Hematopoietic multipotent progenitor cell treated with erythropoietin and hydrocortisone succinate and interleukin-3 and kit ligand, for 17 days (in vitro differentiated cells): ENCODE data around the gene NKD2.
"Not testable (repeated sequence)": the region's sequence is repeated elsewhere in the genome, so short reads cannot be mapped to it uniquely, and the experiment has no call there.

Source experiments
- DNase-seq: peaks from one replicate; pipeline ENCODE4 v3.0.0-alpha.2; 2015; ENCODE audit warnings: low spot score

The NKD2 gene

GRCh38 chr5:1013948-1014301 lies 5.3 kb downstream of the NKD2 start:
- DNase-seq = no peak

- DNase-seq = no peak
Measured at GRCh38 chr5:1014346-1014745, 5.7 kb downstream of the NKD2 start.

- no peak for DNase-seq
Measured at GRCh38 chr5:1014781-1015221, 6.2 kb downstream of the NKD2 start.

GRCh38 chr5:1015507-1015906 lies 6.9 kb downstream of the NKD2 start:
- DNase-seq = no peak

GRCh38 chr5:1016036-1016435 lies 7.4 kb downstream of the NKD2 start:
- no peak for DNase-seq

- DNase-seq = no peak
Measured at GRCh38 chr5:1016476-1016875, 7.9 kb downstream of the NKD2 start.

GRCh38 chr5:1017056-1017455 lies 8.5 kb downstream of the NKD2 start:
- no peak for DNase-seq

- no peak for DNase-seq
Measured at GRCh38 chr5:1017691-1018455, 9.3 kb downstream of the NKD2 start.

GRCh38 chr5:1018596-1018995 lies 10.0 kb downstream of the NKD2 start:
- no peak for DNase-seq

GRCh38 chr5:1019001-1019905 lies 10.7 kb downstream of the NKD2 start:
- DNase-seq = no peak

- DNase-seq = no peak
Measured at GRCh38 chr5:1020452-1020961, 11.9 kb downstream of the NKD2 start.

GRCh38 chr5:1021136-1021968 lies 12.8 kb downstream of the NKD2 start:
- no peak for DNase-seq

GRCh38 chr5:1021969-1022336 lies 13.4 kb downstream of the NKD2 start:
- DNase-seq = not testable (repeated sequence)

- no peak for DNase-seq
Measured at GRCh38 chr5:1026700-1027621, 18.4 kb downstream of the NKD2 start.

- no peak for DNase-seq
Measured at GRCh38 chr5:1027631-1028441, 19.2 kb downstream of the NKD2 start.

- DNase-seq = no peak
Measured at GRCh38 chr5:1028481-1029281, 20.1 kb downstream of the NKD2 start.

GRCh38 chr5:1029282-1029944 lies 20.8 kb downstream of the NKD2 start:
- DNase-seq = no peak

GRCh38 chr5:1029945-1030625 lies 21.5 kb downstream of the NKD2 start:
- no peak for DNase-seq
